BJ (cell line): ENCODE results near the gene MAP3K20. TPM values are rescaled to one million over a fixed set of nuclear protein-coding genes. Genes with fewer than 3 reads are reported as not detected.

Source experiments
- CTCF ChIA-PET: fragments of 350-600 bp; formaldehyde crosslinking; extraction: SDS; loops from one replicate; lab custom pipeline; 2021; ENCODE audit warnings: antibody characterized with exemption, inconsistent platforms; lab: Yijun Ruan, JAX
- POLR2A ChIA-PET: fragments of 300-600 bp; sonication (Branson Sonifier 250); formaldehyde crosslinking; extraction: SDS; loops from one replicate; lab custom pipeline; 2021; ENCODE audit warnings: antibody characterized with exemption; lab: Charles Lee
- DNase-seq: peaks from one replicate; pipeline ENCODE4 v3.0.0-alpha.2; 2011; ENCODE audit warnings: low read depth
- H3K27me3 ChIP-seq: 2 replicates; pipeline ENCODE4 v1.6.0; 2011; ENCODE audit warnings: low read length; ENCODE audit not compliant: control insufficient read depth, insufficient read depth
- H3K36me3 ChIP-seq: 2 replicates; pipeline ENCODE4 v1.5.1; 2011; ENCODE audit warnings: low read length; ENCODE audit not compliant: control insufficient read depth, insufficient read depth
- H3K4me3 ChIP-seq: 2 replicates; pipeline ENCODE4 v1.5.1; 2011; ENCODE audit warnings: low read depth, mild to moderate bottlenecking, control low read depth, low read length
- polyA plus RNA-seq: library from polyadenylated mRNA; depleted of rRNA; stranded (reverse); fragments of >200 nt; gene quantifications from 2 replicates; pipeline ENCODE4 v1.2.3, GENCODE V29; 2011
- TF ChIP-seq, protein P1 (sequence below): IDR thresholded peaks from 2 replicates; pipeline ENCODE4 v1.5.1; 2011; ENCODE audit warnings: low read depth, mild to moderate bottlenecking, control low read depth, inconsistent platforms, low read length, moderate library complexity; ENCODE audit not compliant: insufficient read depth

Gene MAP3K20
- polyA plus RNA-seq, 1 experiment, result 45.4 TPM

GRCh38 chr2:173064151-173064805 is 11.4 kb upstream of the MAP3K20 start:
- ChIA-PET CTCF (interaction anchor here (1.3 to 1.9 kb wide), 4 partner anchors 9 to 37 kb away, joined by 3 to 8 read pairs (median 4); partner anchors contain the start of gene MAP3K20), POLR2A (interaction anchor here (1.2 kb wide), 1 partner anchor 16 kb away, joined by 7 read pairs; no protein-coding TSS in a partner anchor)
- H3K36me3 ChIP-seq, result no peaks in the 10 kb centered on the region
- H3K27me3 ChIP-seq, result no peaks in the 10 kb centered on the region
- no peak for DNase-seq
- H3K4me3 ChIP-seq, result no peak overlapping the region
- TF ChIP-seq, protein P1, sequence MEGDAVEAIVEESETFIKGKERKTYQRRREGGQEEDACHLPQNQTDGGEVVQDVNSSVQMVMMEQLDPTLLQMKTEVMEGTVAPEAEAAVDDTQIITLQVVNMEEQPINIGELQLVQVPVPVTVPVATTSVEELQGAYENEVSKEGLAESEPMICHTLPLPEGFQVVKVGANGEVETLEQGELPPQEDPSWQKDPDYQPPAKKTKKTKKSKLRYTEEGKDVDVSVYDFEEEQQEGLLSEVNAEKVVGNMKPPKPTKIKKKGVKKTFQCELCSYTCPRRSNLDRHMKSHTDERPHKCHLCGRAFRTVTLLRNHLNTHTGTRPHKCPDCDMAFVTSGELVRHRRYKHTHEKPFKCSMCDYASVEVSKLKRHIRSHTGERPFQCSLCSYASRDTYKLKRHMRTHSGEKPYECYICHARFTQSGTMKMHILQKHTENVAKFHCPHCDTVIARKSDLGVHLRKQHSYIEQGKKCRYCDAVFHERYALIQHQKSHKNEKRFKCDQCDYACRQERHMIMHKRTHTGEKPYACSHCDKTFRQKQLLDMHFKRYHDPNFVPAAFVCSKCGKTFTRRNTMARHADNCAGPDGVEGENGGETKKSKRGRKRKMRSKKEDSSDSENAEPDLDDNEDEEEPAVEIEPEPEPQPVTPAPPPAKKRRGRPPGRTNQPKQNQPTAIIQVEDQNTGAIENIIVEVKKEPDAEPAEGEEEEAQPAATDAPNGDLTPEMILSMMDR, result no peak

GRCh38 chr2:173066887-173067676 is 8.6 kb upstream of the MAP3K20 start:
- Histone ChIP-seq H3K4me3 (no peak overlapping the region), H3K36me3 (no peaks in the 10 kb centered on the region), H3K27me3 (no peaks in the 10 kb centered on the region)
- CTCF ChIA-PET, result no interaction called here
- POLR2A ChIA-PET, result no interaction called here
- no peak for DNase-seq
- TF ChIP-seq, protein P1, result no peak

DNA sequence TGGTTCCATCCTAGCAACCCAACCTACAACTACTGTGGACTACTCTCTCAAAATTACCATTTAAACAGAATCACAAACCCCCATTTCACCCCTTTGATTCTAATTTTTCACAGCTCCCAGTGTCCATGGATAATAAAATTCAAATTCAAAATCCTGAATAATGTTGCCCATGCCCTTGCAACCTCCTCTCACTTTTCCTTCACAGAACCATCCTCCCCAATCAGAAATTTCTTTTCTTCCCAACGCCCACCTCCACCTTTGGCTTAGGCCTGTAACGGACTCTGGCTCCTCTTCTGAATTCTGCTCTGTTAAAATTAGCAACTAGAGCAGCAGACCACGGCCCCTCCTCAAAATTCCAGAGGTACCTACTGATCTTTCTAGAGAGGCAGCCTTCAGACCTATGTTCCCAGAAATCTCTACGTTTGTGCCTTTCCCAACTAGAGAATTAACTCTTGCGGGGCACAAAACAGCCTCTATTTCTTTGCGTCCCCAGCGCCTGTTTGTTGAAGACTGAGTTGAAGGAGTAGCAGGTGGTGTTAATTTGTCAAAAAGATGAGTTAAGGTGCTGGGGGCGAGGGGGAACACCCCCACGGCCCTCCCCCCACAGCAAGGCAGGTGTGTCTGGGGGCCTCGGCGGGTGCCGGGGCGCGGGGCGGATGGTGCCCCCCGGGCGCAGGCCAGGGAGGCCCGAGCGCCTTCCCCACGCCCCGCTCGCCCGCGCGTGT is 428 bp upstream of the MAP3K20 start:
- peak overlapping the region; percentile 77 for H3K4me3 ChIP-seq
- POLR2A ChIA-PET, result interaction anchor here (0.6 to 1.0 kb wide), 2 partner anchors 22 to 23 kb away, joined by 3 to 13 read pairs; no protein-coding TSS in a partner anchor
- H3K27me3 ChIP-seq, result no peaks in the 10 kb centered on the region
- TF ChIP-seq, protein P1, result no peak
- H3K36me3 ChIP-seq, result no peaks in the 10 kb centered on the region
- CTCF ChIA-PET, result interaction anchor here (0.8 to 3.3 kb wide), 2 partner anchors 10 to 49 kb away, joined by 4 to 8 read pairs; no protein-coding TSS in a partner anchor
- DNase-seq, result no peak

DNA sequence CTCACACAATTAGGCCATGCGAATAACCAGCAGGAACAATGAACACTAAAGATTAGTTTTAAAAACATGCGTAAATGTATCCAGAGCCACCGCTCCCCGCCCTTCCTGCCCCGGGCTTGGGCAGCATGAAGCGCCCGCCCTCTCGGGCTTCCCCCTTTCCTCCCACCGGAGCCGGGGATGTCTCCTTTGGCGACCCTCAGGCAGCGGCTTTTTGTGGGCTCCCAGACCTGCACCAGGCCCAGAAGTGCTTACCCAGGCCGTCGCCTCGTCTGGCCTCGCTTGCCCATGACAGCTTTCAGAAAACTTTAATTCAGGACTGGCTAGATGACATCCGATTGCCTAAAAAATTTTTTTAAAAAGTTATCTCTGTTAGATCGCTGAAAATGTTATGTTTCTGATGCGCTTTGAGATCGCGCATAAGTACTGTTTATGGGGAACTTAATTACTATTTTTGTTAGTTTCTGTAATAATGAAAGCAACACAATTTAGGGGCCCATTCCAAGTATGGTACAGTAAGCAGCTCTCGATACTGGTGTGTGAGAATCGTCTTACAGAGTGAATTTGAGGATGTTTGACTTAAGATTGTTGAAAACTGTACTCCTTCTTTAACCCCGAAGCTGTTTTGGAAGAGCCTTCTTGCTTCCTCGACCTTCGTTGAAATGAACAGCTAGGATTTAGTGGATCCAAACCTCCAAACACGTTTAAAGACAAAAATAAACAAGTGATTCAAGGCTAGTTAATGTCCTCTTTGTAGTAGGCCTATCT is 1.1 kb downstream of the MAP3K20 start:
- peak overlapping the region; percentile 77 for H3K4me3 ChIP-seq
- TF ChIP-seq, protein P1, result no peak
- no peaks in the 10 kb centered on the region for H3K27me3 ChIP-seq
- ChIA-PET POLR2A (interaction anchor here (0.7 to 1.0 kb wide), 3 partner anchors 74 to 286 kb away, joined by 3 to 9 read pairs (median 3); no protein-coding TSS in a partner anchor), CTCF (interaction anchor here (0.5 to 3.3 kb wide), 4 partner anchors 11 to 111 kb away, joined by 3 to 8 read pairs (median 4); no protein-coding TSS in a partner anchor)
- no peaks in the 10 kb centered on the region for H3K36me3 ChIP-seq
- no peak for DNase-seq
